Fibroblast of the conjunctiva (primary cell): ENCODE measurements around the gene TMEM121.
"Not testable (repeated sequence)": the region's sequence is repeated elsewhere in the genome, so short reads cannot be mapped to it uniquely, and the experiment has no call there.

Experiments used
- DNase-seq: peaks from one replicate; pipeline ENCODE4 v3.0.0-alpha.2; 2010; ENCODE audit warnings: low read depth

Gene TMEM121

DNA sequence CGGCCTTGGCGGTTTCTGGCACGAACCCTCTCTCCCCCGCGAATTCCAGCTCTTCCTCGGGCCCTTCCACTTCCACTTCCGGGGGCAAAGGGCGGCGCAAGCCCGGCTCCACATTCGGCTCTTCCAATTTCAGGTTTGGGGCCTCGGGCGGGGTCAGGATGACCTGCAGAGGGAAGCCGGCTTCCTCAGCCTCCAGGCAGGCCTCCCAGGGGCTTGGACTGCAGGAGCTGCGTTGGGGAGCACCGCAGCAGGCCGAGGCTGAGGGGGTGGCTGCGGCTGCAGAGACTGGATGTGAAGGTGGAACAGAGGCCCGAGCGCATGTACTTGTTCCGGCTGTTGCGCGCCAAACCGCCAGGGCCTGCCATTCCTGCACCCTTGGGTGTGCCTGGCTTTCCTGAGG lies 20.7 kb downstream of the TMEM121 start:
- DNase-seq, result not testable (repeated sequence)

DNA sequence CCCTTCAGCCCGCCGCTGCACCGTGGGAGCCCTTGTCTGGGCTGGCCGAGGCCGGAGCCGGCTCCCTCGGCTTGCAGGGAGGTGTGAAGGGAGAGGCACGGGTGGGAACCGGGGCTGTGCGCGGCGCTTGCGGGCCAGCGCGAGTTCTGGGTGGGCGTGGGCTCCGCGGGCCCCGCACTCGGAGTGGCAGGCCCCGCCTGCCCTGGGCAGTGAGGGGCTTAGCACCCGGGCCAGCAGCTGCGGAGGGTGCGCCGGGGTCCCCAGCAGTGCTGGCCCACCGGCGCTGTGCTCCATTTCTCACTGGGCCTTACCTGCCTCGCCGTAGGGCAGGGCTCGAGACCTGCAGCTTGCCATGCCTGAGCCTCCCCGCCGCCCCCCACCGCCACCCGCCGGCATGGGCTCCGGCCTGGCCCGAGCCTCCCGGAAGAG lies 21.4 kb downstream of the TMEM121 start:
- no peak for DNase-seq

DNA sequence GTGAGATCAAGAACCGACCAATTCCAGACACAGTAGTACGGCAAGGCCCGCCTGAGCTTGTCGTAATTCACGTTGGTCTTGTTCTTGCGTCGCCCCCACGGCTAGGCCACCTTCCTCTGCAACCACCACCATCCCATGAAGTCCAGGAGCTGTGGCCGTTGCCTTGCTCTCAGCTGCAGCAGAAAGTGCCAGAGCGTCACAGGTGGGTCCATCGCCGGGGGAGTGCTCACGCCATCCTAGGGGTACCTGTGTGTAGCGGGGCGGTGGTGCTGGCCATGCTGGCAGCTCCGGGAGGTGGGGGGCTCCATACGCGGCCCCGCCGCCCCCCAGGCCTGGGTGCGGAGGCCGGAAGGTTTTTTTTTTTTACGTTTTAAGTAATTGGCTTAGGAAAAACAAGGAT lies 23.1 kb downstream of the TMEM121 start:
- no peak for DNase-seq

DNA sequence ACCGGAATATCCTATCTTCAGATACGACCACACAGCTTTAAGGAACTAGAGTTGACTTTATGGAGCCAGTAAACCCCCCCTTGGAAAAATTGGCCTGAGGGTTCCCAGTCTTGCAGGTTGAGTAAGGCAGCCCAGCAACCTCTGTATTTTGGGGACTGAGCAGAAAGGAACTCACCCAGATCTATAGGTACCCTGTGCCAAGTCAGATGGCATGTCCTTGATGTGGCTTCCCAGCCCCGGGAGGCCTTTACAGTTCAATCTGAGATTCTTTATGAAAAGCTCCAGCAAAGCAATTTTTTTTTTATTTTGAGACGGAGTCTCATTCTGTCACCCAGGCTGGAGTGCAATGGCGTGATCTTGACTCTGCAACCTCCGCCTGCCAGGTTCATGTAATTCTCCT lies 27.6 kb downstream of the TMEM121 start:
- no peak for DNase-seq

DNA sequence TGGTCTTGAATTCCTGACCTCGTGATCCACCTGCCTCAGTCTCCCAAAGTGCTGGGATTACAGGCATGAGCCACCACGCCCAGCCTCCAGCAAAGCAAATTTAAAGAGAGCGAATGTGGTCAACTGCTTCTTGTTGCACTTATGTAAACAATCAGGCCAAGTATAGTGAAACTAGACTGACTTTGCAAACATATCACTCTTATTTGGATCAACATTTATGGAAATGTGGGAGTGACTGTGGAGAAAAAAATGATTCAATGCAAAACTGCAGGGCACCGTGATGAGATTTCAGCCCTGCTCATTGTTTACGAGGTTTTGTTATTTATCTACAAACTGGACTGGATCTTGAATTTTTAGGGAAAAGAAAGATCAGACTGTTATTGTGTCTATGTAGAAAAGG lies 28.1 kb downstream of the TMEM121 start:
- DNase-seq, result no peak

DNA sequence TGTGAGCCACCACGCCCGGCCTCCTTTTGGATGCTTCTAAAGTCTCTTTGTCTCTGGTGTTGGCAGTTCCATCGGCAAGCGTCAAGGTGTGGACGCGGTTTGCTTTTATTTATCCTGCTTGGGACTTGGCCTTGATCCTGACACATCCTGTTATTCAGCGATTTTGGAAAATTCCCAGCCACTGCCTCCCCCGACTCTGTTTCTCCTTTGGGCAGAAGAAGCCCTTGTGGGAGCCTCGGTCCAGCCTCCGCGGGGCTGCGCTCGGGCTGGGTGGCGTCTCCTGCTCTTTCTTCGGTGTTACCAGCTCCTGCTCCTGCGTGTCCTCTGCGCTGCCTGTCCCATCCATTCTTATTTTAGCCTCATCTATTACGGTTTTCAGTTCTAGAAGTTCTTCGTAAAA lies 31.3 kb downstream of the TMEM121 start:
- DNase-seq, result not testable (repeated sequence)

DNA sequence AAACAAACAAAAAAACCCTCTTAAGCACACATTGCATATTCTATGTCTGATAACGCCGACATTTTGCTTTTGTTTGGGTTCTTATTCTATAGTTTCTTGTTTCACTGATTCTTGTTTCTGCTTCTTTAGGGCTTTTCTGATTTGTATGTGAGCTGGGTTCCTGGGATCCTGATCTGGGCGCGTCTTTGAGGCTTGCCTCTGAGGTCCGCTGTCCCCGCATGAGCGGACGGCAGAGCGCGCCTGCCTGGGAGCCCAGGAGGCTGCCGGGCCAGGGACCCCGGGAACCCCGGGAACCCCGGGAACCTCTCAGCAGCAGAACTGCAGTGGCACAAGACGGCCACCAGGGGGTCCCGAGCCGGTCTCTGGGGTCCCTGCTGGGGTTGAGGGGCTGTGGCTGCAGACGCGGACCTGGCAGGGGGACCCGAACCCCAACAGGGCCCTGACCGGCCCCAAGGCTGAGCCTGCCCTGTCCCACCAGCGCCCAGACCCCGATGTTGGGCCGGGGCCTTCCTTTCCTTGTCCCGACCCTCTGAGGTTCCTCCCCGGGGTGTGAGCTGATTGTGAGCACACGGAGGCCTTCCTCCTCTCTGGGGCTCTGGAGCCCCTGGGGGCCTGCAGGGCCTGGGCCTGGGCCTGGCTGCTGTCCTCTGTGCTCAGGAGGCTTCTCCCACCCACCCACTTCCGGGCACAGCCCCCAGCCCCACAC lies 32.2 kb downstream of the TMEM121 start:
- DNase-seq, result not testable (repeated sequence)

DNA sequence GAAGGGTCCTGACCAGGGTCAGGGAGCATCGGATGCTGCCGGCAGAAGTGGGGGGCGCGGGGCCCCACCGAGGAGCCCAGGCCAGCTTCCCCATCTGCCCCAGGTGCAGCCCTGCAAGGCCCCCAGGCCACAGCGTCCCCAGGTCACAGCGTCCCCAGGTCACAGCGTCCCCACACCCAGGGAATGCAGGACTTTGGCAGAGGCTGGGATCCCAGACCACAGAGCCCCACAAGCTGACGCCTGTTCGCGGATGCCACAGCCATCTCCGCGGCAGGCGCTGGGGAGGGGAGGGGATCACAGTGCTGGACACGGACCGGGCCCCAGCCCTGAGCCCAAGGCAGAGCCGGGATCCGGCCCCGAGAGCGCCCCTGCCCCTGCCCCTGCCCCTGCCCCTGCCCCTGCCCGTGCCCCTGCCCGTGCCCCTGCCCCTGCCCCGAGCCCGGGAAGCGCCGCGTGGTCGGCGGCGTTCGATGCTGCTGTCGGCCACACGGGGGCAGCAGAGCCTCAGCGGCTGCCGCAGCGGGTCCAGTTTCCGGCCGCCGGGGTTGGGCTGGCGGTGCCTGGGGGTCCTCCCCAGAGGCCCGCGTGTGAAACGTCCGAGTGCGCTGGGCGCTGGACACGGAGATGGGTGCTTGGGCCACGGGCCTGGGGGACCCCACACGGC lies 33.1 kb downstream of the TMEM121 start:
- not testable (repeated sequence) for DNase-seq

DNA sequence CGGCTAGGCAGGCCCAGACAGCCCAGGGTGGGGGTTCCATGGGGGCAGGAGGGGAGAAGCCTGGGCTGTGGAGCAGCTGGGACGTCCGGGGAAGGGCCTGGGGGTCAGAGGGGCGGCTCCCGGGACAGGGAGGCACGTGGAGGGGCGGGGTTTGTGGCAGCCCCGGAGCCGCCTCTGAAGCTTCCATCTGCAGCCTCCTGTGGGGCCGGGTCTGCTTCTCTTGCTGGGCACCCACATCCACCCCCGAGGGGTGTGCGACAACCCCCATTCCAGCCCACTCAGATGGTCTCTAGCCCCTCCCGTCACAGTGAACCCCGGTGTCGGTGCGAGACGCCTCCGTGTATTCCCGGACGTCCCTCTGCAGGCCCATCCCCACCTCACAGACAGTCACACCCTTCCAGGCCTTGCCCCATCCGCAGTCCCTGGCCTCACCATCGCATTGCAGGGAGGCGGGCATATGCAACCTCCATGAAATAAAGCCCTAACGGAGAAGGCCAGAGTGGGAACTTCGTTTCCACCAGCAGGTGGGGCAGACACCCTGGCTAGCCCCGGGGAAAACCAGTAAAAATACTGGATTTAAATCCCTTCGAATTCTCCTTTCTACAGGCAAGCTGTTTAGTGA lies 33.8 kb downstream of the TMEM121 start:
- not testable (repeated sequence) for DNase-seq

DNA sequence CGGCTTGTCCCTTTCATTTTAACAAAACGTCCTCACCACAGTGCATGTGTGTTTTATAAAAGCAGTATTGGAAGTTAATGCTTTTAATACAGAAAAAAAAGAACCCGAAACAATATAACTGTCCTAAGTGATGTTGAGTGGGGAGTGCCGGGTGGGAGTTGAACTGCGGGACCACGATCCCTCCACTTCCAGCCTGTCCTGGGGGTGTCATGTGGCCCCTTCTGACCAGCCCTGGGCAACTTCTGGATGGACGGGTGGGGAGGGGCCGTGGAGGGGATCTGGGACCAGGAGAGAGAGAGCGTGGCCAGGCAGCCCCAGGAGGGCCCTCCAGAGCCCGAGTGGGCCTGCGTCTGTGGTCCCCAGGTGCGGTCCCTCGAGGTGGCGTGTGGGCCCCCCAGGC lies 35.0 kb downstream of the TMEM121 start:
- not testable (repeated sequence) for DNase-seq

DNA sequence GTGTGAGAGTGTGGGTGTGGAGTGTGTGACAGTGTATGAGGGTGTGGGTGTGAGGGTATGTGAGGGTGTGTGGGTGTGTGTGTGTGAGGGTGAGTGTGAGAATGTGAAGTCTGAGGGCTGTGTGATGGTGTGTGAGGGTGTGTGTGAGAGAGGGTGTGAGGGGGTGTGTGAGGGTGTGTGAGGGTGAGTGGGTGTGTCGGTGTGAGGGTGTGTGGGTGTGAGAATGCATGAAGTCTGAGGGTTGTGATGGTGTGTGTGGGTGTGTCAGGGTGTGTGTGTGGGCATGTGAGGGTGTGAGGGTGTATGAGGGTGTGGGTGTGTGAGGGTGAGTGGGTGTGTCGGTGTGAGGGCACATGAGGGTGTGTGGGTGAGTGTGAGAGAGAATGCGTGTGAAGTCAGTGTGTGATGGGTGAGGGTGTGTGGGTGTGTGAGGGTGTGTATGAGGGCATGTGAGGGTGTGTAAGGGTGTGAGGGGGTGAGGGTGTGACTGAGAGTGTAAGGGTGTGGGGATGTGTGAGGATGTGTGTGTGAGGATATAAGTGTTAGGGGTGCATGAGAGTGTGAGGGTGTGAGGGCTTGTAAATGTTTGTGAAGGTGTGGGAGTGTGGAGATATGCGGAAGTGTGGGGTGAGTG lies 36.4 kb downstream of the TMEM121 start:
- no peak for DNase-seq

DNA sequence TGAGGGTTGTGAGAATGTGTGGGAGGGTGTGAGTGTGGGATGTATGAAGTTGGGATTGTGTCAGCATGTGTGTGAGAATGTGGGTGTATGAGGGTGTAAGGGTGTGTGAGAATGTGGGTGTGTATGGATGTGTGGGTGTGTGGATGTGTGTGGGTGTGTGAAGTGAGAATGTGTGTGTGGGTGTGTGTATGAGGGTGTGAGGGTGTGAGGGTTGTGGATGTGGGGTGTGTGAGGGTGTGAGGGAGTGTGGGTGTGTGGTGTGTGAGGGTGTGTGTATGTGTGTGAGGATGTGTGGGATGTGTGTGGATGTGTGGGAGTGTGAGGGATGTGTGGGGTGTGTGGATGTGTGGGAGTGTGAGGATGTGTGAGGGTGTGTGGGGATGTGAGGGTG lies 37.0 kb downstream of the TMEM121 start:
- DNase-seq, result no peak

DNA sequence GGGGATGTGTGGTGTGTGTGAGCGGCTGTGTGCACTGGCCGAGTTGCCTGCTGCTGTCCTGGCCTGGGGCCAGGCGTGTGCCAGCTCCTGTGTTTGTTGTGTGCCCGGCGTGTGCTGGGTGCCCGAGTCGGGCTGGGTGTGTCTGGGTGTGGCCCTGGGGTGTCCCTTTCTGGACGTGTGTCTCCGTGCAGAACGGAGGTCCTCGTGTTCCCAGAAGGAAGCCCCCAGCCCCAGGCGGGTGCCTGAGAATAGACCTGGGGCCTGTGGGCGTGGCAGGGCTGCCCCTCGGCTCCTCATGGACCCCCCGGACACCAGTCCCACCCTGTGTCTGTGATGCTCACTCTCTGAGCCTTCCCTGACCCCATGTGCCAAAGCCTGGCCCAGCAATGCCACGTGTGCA lies 38.2 kb downstream of the TMEM121 start:
- DNase-seq, result not testable (repeated sequence)

DNA sequence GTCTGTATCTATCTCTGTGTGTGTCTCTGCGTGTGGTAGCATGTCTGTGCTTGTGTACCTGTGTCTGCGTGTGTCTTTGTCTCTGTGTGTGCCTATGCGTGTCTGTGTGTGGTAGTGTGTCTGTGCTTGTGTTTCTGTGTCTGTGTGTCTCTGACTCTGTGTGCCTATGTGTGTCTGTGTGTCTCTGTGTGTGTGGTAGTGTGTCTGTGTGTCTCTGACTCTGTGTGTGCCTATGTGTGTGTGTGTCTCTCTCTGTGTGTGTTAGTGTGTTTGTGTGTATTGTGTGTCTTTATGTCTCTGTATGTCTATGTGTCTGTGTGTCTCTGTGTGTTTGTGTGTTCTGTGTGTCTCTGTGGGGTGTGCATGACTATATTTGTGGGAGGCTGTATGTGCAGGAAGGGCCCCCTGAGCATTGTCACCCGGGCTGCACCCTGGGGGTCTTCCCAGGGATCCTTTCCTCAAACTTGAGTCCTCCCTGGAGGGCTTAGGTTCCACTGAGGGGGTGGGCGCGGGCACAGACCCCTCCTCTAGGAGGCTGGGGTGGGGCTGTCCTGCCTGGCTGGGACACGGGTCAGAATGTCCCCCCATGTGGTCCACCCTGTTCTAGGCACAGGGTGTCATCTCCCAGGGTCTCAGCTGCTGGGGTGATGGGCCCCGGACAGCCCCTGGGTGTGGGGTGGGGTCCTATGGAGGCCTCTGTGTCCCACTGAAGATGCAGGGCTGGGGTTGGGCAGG lies 39.0 kb downstream of the TMEM121 start:
- not testable (repeated sequence) for DNase-seq

DNA sequence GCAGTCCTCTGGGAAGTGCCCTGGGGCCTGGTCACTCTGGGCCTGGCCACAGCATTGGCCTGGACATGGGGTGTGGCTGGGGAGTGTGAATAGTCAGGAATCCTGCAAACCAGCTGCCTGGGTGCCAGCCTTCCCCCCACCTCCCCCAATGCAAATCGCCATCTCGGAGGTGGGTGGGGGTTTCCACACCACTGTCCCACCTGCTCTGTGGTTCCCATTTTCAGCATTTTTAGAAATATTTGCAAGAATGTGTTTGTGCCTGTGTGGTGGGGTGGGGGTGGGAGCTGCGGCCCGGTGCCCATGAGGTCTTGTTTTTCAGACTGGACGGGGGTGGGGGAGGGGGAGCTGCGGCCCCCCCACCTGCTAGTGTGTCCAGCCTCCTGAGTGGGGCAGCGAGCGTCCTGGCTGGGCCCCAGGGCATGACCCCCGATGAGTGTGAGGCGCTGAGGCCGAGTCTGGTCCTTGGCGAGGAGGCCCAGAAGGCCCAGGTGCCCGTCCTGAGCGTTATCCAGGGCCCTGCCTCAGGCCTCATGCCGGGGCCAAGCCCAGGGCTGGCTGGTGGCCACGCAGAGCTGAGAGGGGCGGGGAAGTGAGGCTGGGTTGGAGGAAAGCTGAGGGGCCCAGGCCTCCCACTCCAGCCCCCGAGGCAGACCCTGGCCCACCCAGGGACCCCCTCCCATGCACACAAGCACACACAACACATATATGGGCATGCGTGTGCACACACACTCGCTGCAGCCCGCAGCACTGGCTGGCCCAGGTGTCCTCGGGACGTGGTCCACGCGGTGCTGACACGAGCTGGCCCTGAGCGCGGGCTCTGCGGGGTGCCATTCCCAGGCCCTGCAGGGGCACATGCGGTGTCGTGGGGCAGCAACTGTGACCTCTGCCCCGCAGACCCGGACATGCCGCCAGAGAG lies 40.1 kb downstream of the TMEM121 start:
- DNase-seq, result not testable (repeated sequence)

DNA sequence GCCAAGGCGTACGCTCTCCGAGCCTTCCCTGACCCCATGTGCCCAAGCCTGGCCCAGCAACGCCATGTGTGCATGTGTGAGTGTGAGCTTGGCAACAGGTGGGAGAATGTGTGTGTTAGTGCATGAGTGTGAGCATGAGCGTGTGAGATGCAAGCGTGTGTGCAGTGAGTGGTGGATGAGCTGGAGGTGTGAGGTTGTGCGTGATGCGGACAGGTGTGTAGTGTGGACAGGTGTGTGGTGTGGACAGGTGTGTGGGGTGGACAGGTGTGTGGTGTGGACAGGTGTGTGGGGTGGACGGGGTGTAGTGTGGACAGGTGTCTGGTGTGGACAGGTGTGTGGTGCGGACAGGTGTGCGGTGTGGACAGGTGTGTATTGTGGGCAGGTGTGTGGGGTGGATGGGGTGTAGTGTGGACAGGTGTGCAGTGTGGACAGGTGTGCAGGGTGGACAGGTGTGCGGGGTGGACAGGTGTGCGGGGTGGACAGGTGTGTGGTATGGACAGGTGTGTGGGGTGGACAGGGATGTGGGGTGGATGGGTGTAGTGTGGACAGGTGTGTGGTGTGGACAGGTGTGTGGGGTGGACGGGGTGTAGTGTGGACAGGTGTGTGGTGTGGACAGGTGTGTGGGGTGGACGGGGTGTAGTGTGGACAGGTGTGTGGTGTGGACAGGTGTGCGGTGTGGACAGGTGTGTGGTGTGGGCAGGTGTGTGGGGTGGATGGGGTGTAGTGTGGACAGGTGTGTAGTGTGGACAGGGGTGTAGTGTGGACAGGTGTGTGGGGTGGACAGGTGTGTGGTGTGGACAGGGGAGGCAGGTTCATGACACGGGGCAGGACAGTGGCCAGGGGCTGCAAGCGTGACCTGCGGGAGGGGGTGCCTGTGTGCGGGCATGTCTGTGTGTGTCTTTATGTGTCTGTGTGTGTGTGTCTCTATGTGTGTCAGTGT lies 41.1 kb downstream of the TMEM121 start:
- DNase-seq, result not testable (repeated sequence)

DNA sequence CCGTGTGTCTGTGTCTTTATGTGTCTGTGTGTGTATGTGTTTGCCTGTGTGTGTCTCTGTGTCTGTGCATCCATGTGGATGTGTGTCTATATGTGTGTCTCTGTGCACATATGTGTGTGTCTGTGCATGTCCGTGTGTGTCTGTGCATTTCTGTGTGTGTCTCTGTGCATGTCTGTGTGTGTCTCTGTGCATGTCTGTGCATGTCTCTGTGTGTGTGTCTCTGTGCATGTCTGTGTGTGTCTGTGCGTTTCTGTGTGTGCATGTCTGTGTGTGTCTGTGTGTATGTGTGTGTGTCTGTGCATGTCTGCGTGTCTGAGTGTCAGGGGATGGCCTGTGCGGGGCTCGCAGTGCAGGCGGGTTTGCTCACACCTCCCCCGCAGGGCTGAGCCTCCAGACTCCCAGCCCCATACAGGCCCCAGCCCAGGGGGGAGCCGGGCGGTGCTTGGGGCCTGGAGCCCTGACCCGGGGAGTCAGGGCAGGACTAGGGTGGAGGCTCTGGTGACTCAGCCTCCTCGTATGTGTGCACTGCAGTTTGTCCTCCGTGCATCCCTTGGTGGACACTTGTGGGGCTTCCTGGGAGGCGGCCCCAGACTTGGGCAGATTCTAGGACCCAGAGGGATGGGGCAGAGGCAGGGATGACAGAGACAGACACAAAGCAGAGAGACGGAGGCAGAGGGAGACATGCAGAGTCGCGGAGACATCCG lies 41.9 kb downstream of the TMEM121 start:
- not testable (repeated sequence) for DNase-seq

DNA sequence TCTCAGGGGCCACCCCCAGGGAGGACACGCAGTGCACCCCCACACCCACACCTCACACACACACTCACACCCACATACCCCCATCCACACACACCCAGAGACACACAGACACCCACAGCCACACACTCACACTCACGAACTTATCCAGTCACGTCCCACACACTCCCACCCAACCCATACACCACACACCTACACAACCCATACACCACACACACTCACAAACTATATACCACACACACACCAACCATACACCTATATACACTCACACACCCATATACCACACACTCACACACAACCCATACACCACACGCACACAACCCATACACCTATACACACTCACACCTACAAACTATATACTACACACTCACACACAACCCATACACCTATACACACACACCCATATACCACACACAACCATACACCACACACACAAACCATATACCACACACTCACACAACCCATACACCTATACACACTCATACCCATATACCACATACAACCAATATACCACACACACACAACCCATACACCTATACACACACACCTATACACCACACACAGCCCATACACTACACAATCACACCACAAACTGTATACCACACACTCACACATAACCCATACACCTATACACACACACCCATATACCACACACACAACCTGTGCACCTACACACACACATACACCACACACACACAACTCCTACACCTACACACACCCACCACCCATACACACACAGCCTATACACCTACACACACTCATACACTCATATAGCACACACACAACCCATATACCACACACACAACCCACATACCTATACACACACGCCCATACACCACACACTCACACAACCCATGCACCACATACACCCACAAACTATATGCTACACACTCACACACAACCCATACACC lies 42.7 kb downstream of the TMEM121 start:
- no peak for DNase-seq
